ENCODE data around the gene ATP6V0E1.
A peak's percentile ranks its signal among the peaks of the same experiment; 100 is the strongest.

The ATP6V0E1 gene

GRCh38 chr5:172983542-172984243 is at the start of gene ATP6V0E1:
ATP6V0E1 (plus strand) TSS chr5:172983771; CDS start chr5:172983861, 90 bp downstream.
- no peaks in the 10 kb centered on the region for H3K27me3 Mint-ChIP-seq
- peak within 1 kb of the TSS; percentile 98 for H3K4me3 Mint-ChIP-seq
- H3K36me3 Mint-ChIP-seq, result no peaks in the 10 kb centered on the region
- H3K27ac Mint-ChIP-seq, result peak within 1 kb of the TSS; percentile 98
- no peaks in the 10 kb centered on the region for H3K9me3 Mint-ChIP-seq (ENCODE audit: low read depth)
- H3K4me1 Mint-ChIP-seq (ENCODE audit: low read depth), result peaks cover 32% of the 10 kb centered on the region

DNA sequence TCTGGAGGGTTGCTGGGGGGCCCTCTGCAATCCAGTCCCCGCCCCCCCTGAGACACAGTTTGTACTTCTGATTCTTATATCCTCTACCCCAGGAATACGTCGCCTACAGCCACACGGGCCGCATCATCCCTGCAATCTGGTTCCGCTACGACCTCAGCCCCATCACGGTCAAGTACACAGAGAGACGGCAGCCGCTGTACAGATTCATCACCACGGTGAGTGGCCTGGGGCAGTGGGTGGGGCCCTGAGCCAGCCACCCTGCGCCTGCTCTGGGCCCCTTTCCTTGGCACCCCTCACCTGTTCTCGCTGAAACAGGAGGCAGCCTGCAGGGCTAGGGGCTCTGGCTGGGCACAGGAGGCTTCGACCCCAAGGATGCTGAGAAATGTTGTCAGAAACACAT is 48.5 kb upstream of the ATP6V0E1 start:
- peaks cover 9% of the 10 kb centered on the region for H3K36me3 Mint-ChIP-seq
- H3K4me1 Mint-ChIP-seq (ENCODE audit: low read depth), result no peaks in the 10 kb centered on the region
- no peaks in the 10 kb centered on the region for H3K9me3 Mint-ChIP-seq (ENCODE audit: low read depth)
- no peaks in the 10 kb centered on the region for H3K27me3 Mint-ChIP-seq
- H3K4me3 Mint-ChIP-seq, result no peak overlapping the region
- no peak overlapping the region for H3K27ac Mint-ChIP-seq

DNA sequence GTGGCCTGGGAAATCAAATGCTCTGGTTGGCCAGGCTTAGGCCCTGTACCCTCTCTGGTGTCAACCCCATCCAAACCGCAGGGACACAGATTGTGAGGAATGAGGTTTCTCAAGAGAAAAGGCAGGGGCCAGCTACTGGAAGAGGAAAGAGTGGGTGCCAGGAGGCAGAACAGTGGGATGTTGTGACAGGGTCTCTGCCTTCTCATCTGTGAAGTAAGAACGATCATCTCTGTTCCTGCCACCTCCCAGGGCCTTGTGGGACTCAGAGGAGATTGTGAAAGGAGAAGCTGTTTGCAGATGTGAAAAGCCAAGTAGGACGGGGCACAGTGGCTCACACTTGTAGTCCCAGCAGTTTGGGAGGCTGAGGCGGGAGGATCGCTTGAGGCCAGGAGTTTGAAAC is 47.2 kb upstream of the ATP6V0E1 start:
- H3K36me3 Mint-ChIP-seq, result peaks cover 9% of the 10 kb centered on the region
- H3K4me1 Mint-ChIP-seq (ENCODE audit: low read depth), result no peaks in the 10 kb centered on the region
- H3K4me3 Mint-ChIP-seq, result no peak overlapping the region

GRCh38 chr5:172939071-172939470 is 44.5 kb upstream of the ATP6V0E1 start:
- Mint-ChIP-seq H3K4me1 (ENCODE audit: low read depth) (no peaks in the 10 kb centered on the region), H3K27me3 (no peaks in the 10 kb centered on the region), H3K36me3 (peaks cover 9% of the 10 kb centered on the region), H3K4me3 (no peak overlapping the region), H3K9me3 (ENCODE audit: low read depth) (no peaks in the 10 kb centered on the region), H3K27ac (no peak overlapping the region)

More for the DNA sequence above, 47.2 kb upstream of the ATP6V0E1 start:
- H3K9me3 Mint-ChIP-seq (ENCODE audit: low read depth), result no peaks in the 10 kb centered on the region
- no peaks in the 10 kb centered on the region for H3K27me3 Mint-ChIP-seq
- no peak overlapping the region for H3K27ac Mint-ChIP-seq

DNA sequence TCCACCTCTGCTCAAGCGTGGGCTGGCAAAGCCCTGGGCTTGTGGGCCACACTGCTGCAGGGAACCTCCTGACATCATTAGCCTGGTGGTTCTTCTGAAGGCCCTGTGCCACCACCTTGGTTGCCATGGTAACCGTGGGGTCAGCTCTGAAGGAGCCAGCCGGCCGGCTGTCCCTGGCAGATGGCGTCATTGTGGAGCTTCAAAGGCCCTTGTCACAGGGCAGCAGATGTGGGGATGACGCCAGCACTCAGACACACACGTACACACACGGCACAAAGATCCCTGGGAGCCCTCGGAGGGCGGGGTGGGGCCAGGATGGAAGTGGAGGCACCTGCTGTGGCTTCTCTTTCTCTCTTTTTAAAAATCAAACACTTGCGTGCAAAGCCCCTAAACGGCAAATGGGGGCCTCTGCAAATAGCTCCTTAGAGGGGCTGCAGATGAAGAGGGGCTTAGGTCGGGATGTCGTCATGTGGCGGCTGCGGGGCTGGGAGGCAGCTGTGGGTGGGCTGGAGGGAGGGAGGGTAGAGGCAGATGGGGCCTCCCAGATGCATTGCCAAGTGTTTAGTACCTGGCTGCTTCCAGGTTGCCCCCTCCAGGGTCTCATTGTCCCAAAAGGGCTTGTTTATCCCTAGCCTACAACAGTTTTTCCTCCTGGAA is 43.8 kb upstream of the ATP6V0E1 start:
- Mint-ChIP-seq H3K9me3 (ENCODE audit: low read depth) (no peaks in the 10 kb centered on the region), H3K4me1 (ENCODE audit: low read depth) (no peaks in the 10 kb centered on the region), H3K36me3 (peaks cover 9% of the 10 kb centered on the region), H3K27ac (no peak overlapping the region), H3K4me3 (no peak overlapping the region), H3K27me3 (no peaks in the 10 kb centered on the region)

DNA sequence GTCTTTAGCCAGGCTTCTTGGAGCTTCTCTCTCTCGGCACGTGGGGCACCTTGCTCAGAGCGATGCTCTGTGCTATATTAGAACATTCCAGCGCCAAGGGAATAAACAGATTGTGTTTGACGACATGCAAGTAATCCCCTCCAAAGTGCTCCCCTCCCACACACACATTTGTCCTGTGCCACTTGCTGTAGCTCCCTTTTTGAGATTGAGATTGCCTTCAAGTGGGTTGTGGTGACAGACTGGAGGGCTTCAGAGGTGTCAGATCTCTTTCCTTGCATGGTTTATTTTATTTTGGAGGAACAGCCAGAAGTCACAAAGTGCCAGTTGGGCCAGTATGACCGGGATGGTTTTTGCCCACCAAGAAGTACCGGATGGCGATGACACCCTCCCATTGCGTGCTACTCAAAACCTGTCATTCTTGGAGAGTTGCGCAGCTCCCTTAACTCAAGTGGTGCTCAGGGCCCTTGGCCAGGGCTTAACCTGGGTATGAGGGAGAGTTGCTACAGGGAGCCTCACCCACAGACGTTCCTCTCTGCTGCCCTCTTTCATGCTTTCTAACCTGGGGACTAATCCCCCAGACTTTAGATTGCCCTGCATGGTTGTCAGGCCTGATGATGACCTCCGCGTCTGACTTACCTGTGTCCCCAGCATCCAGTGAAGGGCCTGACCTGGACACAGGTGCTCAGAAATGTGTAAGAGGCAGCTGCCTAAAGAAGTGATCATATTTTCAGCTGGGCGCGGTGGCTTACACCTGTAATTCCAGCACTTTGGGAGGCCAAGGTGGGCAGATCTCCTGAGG is 43.1 kb upstream of the ATP6V0E1 start:
- Mint-ChIP-seq H3K36me3 (peaks cover 9% of the 10 kb centered on the region), H3K9me3 (ENCODE audit: low read depth) (no peaks in the 10 kb centered on the region), H3K4me1 (ENCODE audit: low read depth) (no peaks in the 10 kb centered on the region)

DNA sequence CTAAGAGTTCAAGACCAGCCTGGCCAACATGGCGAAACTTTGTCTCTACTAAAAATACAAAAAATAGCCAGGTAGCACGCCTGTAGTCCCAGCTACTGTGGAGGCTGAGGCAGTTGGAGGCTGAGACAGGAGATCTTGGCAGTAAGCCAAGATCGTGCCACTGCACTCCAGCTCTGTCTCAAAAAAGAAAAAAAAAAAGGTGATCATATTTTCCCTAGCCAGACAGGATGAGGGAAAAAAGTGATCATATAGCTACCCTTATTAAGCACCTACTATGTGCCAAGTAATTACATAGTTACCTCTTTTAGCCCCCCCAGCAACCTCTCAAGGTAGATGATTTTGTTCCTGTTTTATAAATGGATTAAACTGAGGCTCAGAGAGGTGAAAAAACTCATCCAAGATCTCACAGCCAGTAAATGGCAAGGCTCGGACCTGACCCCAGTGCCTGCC is 42.5 kb upstream of the ATP6V0E1 start:
- H3K27ac Mint-ChIP-seq, result no peak overlapping the region
- H3K4me1 Mint-ChIP-seq (ENCODE audit: low read depth), result no peaks in the 10 kb centered on the region
- peaks cover 6% of the 10 kb centered on the region for H3K36me3 Mint-ChIP-seq
- no peaks in the 10 kb centered on the region for H3K27me3 Mint-ChIP-seq
- H3K9me3 Mint-ChIP-seq (ENCODE audit: low read depth), result no peaks in the 10 kb centered on the region
- H3K4me3 Mint-ChIP-seq, result no peak overlapping the region

More for the DNA sequence above, 43.1 kb upstream of the ATP6V0E1 start:
- Mint-ChIP-seq H3K4me3 (no peak overlapping the region), H3K27ac (no peak overlapping the region), H3K27me3 (no peaks in the 10 kb centered on the region)

DNA sequence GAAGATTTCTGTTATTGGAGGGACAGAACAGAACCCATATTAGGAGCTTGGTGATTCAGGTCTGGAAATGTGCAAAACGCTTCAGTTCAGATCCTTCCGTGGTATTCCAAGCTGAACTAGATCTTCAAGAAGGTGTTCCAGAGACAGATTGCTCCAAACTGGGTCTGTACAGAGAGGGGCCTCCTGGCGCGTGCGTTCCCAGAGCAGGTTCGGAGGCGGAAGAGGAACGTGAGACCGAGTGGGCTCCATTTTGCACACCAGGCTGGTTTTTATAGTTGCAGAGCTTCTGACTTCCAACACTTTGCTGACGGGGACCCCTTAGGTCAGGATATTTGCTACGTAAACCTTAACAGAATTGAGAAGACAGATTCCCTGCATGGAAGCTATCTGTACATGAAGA is 41.0 kb upstream of the ATP6V0E1 start:
- no peaks in the 10 kb centered on the region for H3K36me3 Mint-ChIP-seq
- no peaks in the 10 kb centered on the region for H3K27me3 Mint-ChIP-seq
- no peak overlapping the region for H3K27ac Mint-ChIP-seq
- no peaks in the 10 kb centered on the region for H3K4me1 Mint-ChIP-seq (ENCODE audit: low read depth)
- H3K4me3 Mint-ChIP-seq, result no peak overlapping the region
- H3K9me3 Mint-ChIP-seq (ENCODE audit: low read depth), result no peaks in the 10 kb centered on the region

- Mint-ChIP-seq H3K27ac (no peak overlapping the region), H3K36me3 (no peaks in the 10 kb centered on the region), H3K27me3 (no peaks in the 10 kb centered on the region), H3K9me3 (ENCODE audit: low read depth) (no peaks in the 10 kb centered on the region), H3K4me1 (ENCODE audit: low read depth) (no peaks in the 10 kb centered on the region), H3K4me3 (no peak overlapping the region)
Measured at GRCh38 chr5:172943283-172943841, 40.2 kb upstream of the ATP6V0E1 start.

GRCh38 chr5:172943906-172944305 is 39.7 kb upstream of the ATP6V0E1 start:
- H3K27me3 Mint-ChIP-seq, result no peaks in the 10 kb centered on the region
- no peaks in the 10 kb centered on the region for H3K4me1 Mint-ChIP-seq (ENCODE audit: low read depth)
- H3K4me3 Mint-ChIP-seq, result no peak overlapping the region
- no peak overlapping the region for H3K27ac Mint-ChIP-seq
- H3K9me3 Mint-ChIP-seq (ENCODE audit: low read depth), result no peaks in the 10 kb centered on the region
- no peaks in the 10 kb centered on the region for H3K36me3 Mint-ChIP-seq

GRCh38 chr5:172944741-172945140 is 38.8 kb upstream of the ATP6V0E1 start:
- H3K4me1 Mint-ChIP-seq (ENCODE audit: low read depth), result no peaks in the 10 kb centered on the region
- no peaks in the 10 kb centered on the region for H3K27me3 Mint-ChIP-seq
- no peaks in the 10 kb centered on the region for H3K9me3 Mint-ChIP-seq (ENCODE audit: low read depth)
- no peak overlapping the region for H3K4me3 Mint-ChIP-seq
- peak overlapping the region; percentile 10 for H3K27ac Mint-ChIP-seq
- no peaks in the 10 kb centered on the region for H3K36me3 Mint-ChIP-seq

GRCh38 chr5:172945151-172945550 is 38.4 kb upstream of the ATP6V0E1 start:
- H3K4me3 Mint-ChIP-seq, result no peak overlapping the region
- peak overlapping the region; percentile 10 for H3K27ac Mint-ChIP-seq
- H3K4me1 Mint-ChIP-seq (ENCODE audit: low read depth), result no peaks in the 10 kb centered on the region
- H3K9me3 Mint-ChIP-seq (ENCODE audit: low read depth), result no peaks in the 10 kb centered on the region
- no peaks in the 10 kb centered on the region for H3K27me3 Mint-ChIP-seq
- H3K36me3 Mint-ChIP-seq, result no peaks in the 10 kb centered on the region

DNA sequence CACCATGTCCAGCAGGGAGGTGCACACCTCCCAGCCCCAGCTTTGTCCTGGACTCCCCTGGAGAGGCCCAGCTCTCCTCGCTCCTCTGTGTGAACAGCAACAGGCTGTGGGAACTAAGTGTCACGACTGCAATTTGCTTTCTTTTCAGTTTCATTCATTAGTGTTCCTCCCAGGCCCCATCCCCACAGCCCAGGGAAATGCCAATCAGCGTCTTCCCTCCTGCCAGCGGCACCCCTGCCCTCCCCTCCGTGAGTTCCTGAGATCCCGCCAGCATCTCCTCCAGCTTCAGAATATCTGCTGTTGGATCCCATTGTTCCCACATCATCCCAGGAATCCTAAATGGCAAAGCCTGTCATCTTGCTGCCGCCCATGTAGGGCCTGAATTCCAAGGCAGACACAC is 37.4 kb upstream of the ATP6V0E1 start:
- no peak overlapping the region for H3K4me3 Mint-ChIP-seq
- H3K9me3 Mint-ChIP-seq (ENCODE audit: low read depth), result no peaks in the 10 kb centered on the region
- H3K4me1 Mint-ChIP-seq (ENCODE audit: low read depth), result no peaks in the 10 kb centered on the region
- no peaks in the 10 kb centered on the region for H3K36me3 Mint-ChIP-seq
- H3K27ac Mint-ChIP-seq, result no peak overlapping the region
- H3K27me3 Mint-ChIP-seq, result no peaks in the 10 kb centered on the region

DNA sequence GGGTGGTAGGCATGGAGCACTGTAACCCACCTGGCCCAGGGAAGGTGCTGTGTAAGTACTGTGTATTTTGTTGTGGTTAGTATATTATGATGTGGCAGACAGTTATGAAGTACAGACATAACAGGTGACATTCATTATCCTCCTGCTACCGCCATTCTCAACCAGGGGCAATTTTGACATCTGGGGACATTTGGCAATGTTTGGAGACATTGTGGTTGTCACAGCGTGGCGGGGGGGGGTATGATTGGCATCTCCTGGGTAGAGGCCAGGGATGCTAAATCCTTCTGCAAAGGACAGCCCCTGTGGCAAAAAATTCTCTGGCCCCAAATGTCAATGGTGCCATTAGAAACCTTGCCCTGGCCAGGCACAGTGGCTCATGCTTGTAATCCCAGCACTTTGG is 34.1 kb upstream of the ATP6V0E1 start:
- H3K27ac Mint-ChIP-seq, result no peak overlapping the region
- H3K4me3 Mint-ChIP-seq, result no peak overlapping the region
- H3K27me3 Mint-ChIP-seq, result no peaks in the 10 kb centered on the region
- no peaks in the 10 kb centered on the region for H3K4me1 Mint-ChIP-seq (ENCODE audit: low read depth)
- H3K9me3 Mint-ChIP-seq (ENCODE audit: low read depth), result no peaks in the 10 kb centered on the region
- peaks cover 2% of the 10 kb centered on the region for H3K36me3 Mint-ChIP-seq
